ENCODE results near the gene PRKACA.

The PRKACA gene

DNA sequence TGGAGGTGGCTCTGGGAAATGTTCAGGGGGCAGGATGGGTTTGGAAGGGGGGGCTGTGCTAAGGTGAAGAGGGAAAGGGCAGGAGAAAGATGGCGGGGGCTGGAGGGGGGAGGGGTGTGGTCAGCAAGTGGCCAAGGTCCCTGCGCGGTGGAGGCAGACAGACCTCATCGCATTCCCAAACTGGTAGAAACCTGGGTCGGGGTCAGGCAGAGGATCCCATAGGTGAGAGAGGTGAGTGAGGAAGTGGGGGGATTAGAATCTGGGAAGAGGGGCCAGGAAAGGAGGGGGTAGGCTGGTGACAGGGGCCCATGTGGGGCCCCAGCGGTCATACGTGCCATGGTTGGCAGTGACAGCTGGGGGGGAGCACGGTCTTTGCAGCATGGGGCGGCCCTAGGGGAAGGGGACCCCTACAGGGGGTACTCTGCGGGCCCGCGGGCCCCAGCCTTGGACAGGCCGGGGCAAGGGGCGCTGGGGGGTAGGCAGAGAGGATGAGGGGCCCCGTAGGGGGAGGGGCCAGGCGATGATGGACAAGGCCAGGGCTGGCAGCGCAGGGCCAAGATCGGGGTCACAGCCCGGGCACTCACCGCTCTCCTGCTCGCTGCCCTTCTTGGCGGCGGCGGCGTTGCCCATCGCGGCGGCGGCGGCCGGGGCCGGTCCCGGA is 514 bp downstream of the PRKACA start (continued):
- TF ChIP-seq, protein P1, sequence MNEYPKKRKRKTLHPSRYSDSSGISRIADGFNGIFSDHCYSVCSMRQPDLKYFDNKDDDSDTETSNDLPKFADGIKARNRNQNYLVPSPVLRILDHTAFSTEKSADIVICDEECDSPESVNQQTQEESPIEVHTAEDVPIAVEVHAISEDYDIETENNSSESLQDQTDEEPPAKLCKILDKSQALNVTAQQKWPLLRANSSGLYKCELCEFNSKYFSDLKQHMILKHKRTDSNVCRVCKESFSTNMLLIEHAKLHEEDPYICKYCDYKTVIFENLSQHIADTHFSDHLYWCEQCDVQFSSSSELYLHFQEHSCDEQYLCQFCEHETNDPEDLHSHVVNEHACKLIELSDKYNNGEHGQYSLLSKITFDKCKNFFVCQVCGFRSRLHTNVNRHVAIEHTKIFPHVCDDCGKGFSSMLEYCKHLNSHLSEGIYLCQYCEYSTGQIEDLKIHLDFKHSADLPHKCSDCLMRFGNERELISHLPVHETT (tag by site-specific recombination; IDR thresholded peaks at IDR 0.05): 0 out of 2 replicates have a peak, but pooled peaks have one; percentile 23
- TF ChIP-seq ZNF19 (tag by site-specific recombination; IDR thresholded peaks at IDR 0.05; ENCODE audit: low read depth): no peak
- no peak for TF ChIP-seq ZNF658 (tag by site-specific recombination; IDR thresholded peaks at IDR 0.05)
- no peak for TF ChIP-seq ZNF530 (tag by site-specific recombination; IDR thresholded peaks at IDR 0.05; ENCODE audit: low read depth)
- TF ChIP-seq ZNF140 (tag by site-specific recombination; IDR thresholded peaks at IDR 0.05): no peak
- no peak for TF ChIP-seq ZNF391 (tag by site-specific recombination; IDR thresholded peaks at IDR 0.05; ENCODE audit: borderline replicate concordance, low read depth)
- no peak for TF ChIP-seq ZNF837 (tag by site-specific recombination; IDR thresholded peaks at IDR 0.05)
- TF ChIP-seq ZNF155 (tag by site-specific recombination; IDR thresholded peaks at IDR 0.05): no peak
- TF ChIP-seq HOXA7 (CRISPR knock-in tag; IDR thresholded peaks at IDR 0.05; ENCODE audit: borderline replicate concordance): no peak
- TF ChIP-seq TCF7L2 (IDR thresholded peaks at IDR 0.05; ENCODE audit: borderline replicate concordance, low read depth, low read length): no peak
- peak; percentile 69 for TF ChIP-seq ZIC2 (tag by site-specific recombination; IDR thresholded peaks at IDR 0.05)
- TF ChIP-seq PRDM1 (tag by site-specific recombination; IDR thresholded peaks at IDR 0.05): no peak
- no peak for TF ChIP-seq TRIM28 (IDR thresholded peaks at IDR 0.05; ENCODE audit: borderline replicate concordance, low read length)
- TF ChIP-seq, protein P2, sequence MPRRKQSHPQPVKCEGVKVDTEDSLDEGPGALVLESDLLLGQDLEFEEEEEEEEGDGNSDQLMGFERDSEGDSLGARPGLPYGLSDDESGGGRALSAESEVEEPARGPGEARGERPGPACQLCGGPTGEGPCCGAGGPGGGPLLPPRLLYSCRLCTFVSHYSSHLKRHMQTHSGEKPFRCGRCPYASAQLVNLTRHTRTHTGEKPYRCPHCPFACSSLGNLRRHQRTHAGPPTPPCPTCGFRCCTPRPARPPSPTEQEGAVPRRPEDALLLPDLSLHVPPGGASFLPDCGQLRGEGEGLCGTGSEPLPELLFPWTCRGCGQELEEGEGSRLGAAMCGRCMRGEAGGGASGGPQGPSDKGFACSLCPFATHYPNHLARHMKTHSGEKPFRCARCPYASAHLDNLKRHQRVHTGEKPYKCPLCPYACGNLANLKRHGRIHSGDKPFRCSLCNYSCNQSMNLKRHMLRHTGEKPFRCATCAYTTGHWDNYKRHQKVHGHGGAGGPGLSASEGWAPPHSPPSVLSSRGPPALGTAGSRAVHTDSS (tag by site-specific recombination; IDR thresholded peaks at IDR 0.05): no peak
- no peak for TF ChIP-seq ZNF138 (tag by site-specific recombination; IDR thresholded peaks at IDR 0.05; ENCODE audit: borderline replicate concordance)
- no peak for TF ChIP-seq ZNF707 (tag by site-specific recombination; IDR thresholded peaks at IDR 0.05)
- TF ChIP-seq ZNF311 (tag by site-specific recombination; IDR thresholded peaks at IDR 0.05; ENCODE audit: borderline replicate concordance): no peak
- TF ChIP-seq ZNF843 (tag by site-specific recombination; IDR thresholded peaks at IDR 0.05): no peak
- TF ChIP-seq ZNF146 (tag by site-specific recombination; IDR thresholded peaks at IDR 0.05): no peak
- TF ChIP-seq, protein P3, sequence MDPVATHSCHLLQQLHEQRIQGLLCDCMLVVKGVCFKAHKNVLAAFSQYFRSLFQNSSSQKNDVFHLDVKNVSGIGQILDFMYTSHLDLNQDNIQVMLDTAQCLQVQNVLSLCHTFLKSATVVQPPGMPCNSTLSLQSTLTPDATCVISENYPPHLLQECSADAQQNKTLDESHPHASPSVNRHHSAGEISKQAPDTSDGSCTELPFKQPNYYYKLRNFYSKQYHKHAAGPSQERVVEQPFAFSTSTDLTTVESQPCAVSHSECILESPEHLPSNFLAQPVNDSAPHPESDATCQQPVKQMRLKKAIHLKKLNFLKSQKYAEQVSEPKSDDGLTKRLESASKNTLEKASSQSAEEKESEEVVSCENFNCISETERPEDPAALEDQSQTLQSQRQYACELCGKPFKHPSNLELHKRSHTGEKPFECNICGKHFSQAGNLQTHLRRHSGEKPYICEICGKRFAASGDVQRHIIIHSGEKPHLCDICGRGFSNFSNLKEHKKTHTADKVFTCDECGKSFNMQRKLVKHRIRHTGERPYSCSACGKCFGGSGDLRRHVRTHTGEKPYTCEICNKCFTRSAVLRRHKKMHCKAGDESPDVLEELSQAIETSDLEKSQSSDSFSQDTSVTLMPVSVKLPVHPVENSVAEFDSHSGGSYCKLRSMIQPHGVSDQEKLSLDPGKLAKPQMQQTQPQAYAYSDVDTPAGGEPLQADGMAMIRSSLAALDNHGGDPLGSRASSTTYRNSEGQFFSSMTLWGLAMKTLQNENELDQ (tag by site-specific recombination; IDR thresholded peaks at IDR 0.05; ENCODE audit: low read depth): no peak
- no peak for TF ChIP-seq ZNF768 (tag by site-specific recombination; IDR thresholded peaks at IDR 0.05)
- TF ChIP-seq, protein P4, sequence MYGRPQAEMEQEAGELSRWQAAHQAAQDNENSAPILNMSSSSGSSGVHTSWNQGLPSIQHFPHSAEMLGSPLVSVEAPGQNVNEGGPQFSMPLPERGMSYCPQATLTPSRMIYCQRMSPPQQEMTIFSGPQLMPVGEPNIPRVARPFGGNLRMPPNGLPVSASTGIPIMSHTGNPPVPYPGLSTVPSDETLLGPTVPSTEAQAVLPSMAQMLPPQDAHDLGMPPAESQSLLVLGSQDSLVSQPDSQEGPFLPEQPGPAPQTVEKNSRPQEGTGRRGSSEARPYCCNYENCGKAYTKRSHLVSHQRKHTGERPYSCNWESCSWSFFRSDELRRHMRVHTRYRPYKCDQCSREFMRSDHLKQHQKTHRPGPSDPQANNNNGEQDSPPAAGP (tag by site-specific recombination; IDR thresholded peaks at IDR 0.05): no peak
- TF ChIP-seq ZNF335 (tag by site-specific recombination; conservative IDR thresholded peaks at IDR 0.05): peak; percentile 47
- no peak for TF ChIP-seq HOXC10 (CRISPR knock-in tag; IDR thresholded peaks at IDR 0.05)
- TF ChIP-seq, protein P5, sequence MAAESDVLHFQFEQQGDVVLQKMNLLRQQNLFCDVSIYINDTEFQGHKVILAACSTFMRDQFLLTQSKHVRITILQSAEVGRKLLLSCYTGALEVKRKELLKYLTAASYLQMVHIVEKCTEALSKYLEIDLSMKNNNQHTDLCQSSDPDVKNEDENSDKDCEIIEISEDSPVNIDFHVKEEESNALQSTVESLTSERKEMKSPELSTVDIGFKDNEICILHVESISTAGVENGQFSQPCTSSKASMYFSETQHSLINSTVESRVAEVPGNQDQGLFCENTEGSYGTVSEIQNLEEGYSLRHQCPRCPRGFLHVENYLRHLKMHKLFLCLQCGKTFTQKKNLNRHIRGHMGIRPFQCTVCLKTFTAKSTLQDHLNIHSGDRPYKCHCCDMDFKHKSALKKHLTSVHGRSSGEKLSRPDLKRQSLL (tag by site-specific recombination; IDR thresholded peaks at IDR 0.05): no peak
- TF ChIP-seq SCRT2 (tag by site-specific recombination; IDR thresholded peaks at IDR 0.05): no peak
- TF ChIP-seq ZFP69B (tag by site-specific recombination; IDR thresholded peaks at IDR 0.05): no peak
- TF ChIP-seq, protein P6, sequence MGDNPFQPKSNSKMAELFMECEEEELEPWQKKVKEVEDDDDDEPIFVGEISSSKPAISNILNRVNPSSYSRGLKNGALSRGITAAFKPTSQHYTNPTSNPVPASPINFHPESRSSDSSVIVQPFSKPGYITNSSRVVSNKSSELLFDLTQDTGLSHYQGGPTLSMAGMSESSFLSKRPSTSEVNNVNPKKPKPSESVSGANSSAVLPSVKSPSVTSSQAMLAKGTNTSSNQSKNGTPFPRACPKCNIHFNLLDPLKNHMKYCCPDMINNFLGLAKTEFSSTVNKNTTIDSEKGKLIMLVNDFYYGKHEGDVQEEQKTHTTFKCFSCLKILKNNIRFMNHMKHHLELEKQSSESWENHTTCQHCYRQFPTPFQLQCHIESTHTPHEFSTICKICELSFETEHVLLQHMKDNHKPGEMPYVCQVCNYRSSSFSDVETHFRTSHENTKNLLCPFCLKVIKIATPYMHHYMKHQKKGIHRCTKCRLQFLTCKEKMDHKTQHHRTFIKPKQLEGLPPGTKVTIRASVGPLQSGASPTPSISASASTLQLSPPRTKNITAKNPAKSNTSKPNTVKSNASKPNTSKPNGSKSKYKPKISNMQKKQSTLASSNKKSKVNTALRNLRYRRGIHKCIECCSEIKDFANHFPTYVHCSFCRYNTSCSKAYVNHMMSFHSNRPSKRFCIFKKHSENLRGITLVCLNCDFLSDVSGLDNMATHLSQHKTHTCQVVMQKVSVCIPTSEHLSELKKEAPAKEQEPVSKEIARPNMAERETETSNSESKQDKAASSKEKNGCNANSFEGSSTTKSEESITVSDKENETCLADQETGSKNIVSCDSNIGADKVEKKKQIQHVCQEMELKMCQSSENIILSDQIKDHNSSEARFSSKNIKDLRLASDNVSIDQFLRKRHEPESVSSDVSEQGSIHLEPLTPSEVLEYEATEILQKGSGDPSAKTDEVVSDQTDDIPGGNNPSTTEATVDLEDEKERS (tag by site-specific recombination; IDR thresholded peaks at IDR 0.05): no peak
- 0 out of 2 replicates have a peak, but pooled peaks have one; percentile 28 for TF ChIP-seq ZBTB8A (tag by site-specific recombination; IDR thresholded peaks at IDR 0.05)
- no peak for TF ChIP-seq ZBTB17 (tag by site-specific recombination; IDR thresholded peaks at IDR 0.05)
- TF ChIP-seq OSR2 (tag by site-specific recombination; IDR thresholded peaks at IDR 0.05): no peak
- TF ChIP-seq ZNF621 (tag by site-specific recombination; IDR thresholded peaks at IDR 0.05): no peak

Data from HEK293 (cell line).